K562 (cell line): Measurements from ENCODE around the gene LENEP. TPM values are rescaled to one million over a fixed set of nuclear protein-coding genes. Genes with fewer than 3 reads are reported as not detected.

Experiments used
- ETV6 ChIP-seq, 3 experiments: fragments of 150-350 bp in 1 of 3; sonication (generic) in 1 of 3; formaldehyde crosslinking in 1 of 3; IDR thresholded peaks; 2 replicates each; pipeline versions ENCODE4 v1.6.1 to v1.8.0; 2014 to 2022; ENCODE audit warnings: borderline replicate concordance in 2 of 3, low read depth in 2 of 3, antibody characterized with exemption in 1 of 3, low read length in 1 of 3, mild to moderate bottlenecking in 1 of 3, missing genetic modification reagents in 1 of 3
- HDAC2 ChIP-seq: fragments of 450-650 bp; IDR thresholded peaks from 2 replicates; pipeline ENCODE4 v1.6.1; 2016; ENCODE audit warnings: mild to moderate bottlenecking
- HINFP ChIP-seq: fragments of 450-650 bp; conservative IDR thresholded peaks from 2 replicates; pipeline ENCODE4 v1.6.1; 2016; ENCODE audit warnings: missing genetic modification characterization, low read depth, mild to moderate bottlenecking, control low read depth, missing compliant biosample characterization
- MAZ ChIP-seq, 2 experiments: fragments of 450-650 bp in 1 of 2; sonication (generic) in 1 of 2; formaldehyde crosslinking; IDR thresholded peaks in 1 of 2; conservative IDR thresholded peaks in 1 of 2; 2 replicates each; pipeline versions ENCODE4 v1.4.0 to v1.5.0; 2020; ENCODE audit warnings: mild to moderate bottlenecking in 1 of 2, missing genetic modification reagents in 1 of 2
- MED1 ChIP-seq: sonication (generic); formaldehyde crosslinking; IDR thresholded peaks from 2 replicates; pipeline ENCODE4 v1.8.1; 2023; ENCODE audit warnings: missing genetic modification reagents, borderline replicate concordance
- MTA3 ChIP-seq: fragments of 450-650 bp; formaldehyde crosslinking; IDR thresholded peaks from 2 replicates; pipeline ENCODE4 v1.6.1; 2017; ENCODE audit warnings: mild to moderate bottlenecking, borderline replicate concordance
- MXD1 ChIP-seq: fragments of 250-450 bp; sonication (Bioruptor Pico); IDR thresholded peaks from 2 replicates; pipeline ENCODE4 v1.8.0; 2021; ENCODE audit warnings: borderline replicate concordance, mild to moderate bottlenecking, moderate library complexity; ENCODE audit not compliant: poor library complexity, severe bottlenecking
- NFATC3 ChIP-seq: fragments of 450-650 bp; IDR thresholded peaks from 2 replicates; pipeline ENCODE4 v1.6.1; 2017; ENCODE audit warnings: mild to moderate bottlenecking
- PCBP1 ChIP-seq: fragments of 200-400 bp; formaldehyde crosslinking; IDR thresholded peaks from 2 replicates; pipeline ENCODE4 v1.6.1; 2018; ENCODE audit warnings: mild to moderate bottlenecking, low read depth, low read length; ENCODE audit not compliant: poor library complexity, severe bottlenecking
- RFX1 ChIP-seq: fragments of 450-650 bp; IDR thresholded peaks from 2 replicates; pipeline ENCODE4 v1.6.1; 2016; ENCODE audit warnings: mild to moderate bottlenecking, moderate library complexity
- SMAD3 ChIP-seq: fragments of 450-650 bp; formaldehyde crosslinking; conservative IDR thresholded peaks from 2 replicates; pipeline ENCODE4 v1.4.0; 2020; ENCODE audit warnings: mild to moderate bottlenecking
- SNRNP70 ChIP-seq: fragments of 200-400 bp; formaldehyde crosslinking; optimal IDR thresholded peaks from 2 replicates; pipeline ENCODE3; 2017; ENCODE audit warnings: low read depth, low read length
- U2AF1 ChIP-seq: fragments of 200-400 bp; formaldehyde crosslinking; optimal IDR thresholded peaks from 2 replicates; pipeline ENCODE3; 2017; ENCODE audit warnings: mild to moderate bottlenecking, low read depth, low read length, moderate library complexity
- ZNF124 ChIP-seq: sonication (generic); formaldehyde crosslinking; IDR thresholded peaks from 2 replicates; pipeline ENCODE4 v1.8.1; 2022; ENCODE audit warnings: missing genetic modification reagents
- ZNF224 ChIP-seq: sonication (generic); formaldehyde crosslinking; IDR thresholded peaks from 2 replicates; pipeline ENCODE4 v1.8.0; 2022; ENCODE audit warnings: mild to moderate bottlenecking, missing genetic modification reagents
- ZZZ3 ChIP-seq: fragments of 450-650 bp; IDR thresholded peaks from 2 replicates; pipeline ENCODE4 v1.6.1; 2016; ENCODE audit warnings: antibody characterized with exemption, mild to moderate bottlenecking, moderate library complexity
- polyA plus RNA-seq, 8 experiments: library from polyadenylated mRNA; depleted of rRNA in 4 of 8; stranded (reverse) in 5 of 8; unstranded in 3 of 8; fragments of >200 nt; fragmentation: Nextera tagmentation in 2 of 8; fragmentation: Illumina TruSeq in 1 of 8; extraction: Ambion mirVana in 2 of 8; extraction: Trizol in 1 of 8; gene quantifications; 2 replicates each; pipeline versions ENCODE4 v1.2.1 to v1.2.3, GENCODE V29; 2011 to 2014; ENCODE audit warnings: inconsistent platforms in 1 of 8, missing spikeins in 1 of 8
- total RNA-seq, 7 experiments: library from RNA; depleted of rRNA in 6 of 7; stranded (reverse); fragments of >200 nt in 6 of 7; fragmentation: Illumina TruSeq in 2 of 7; extraction: Trizol in 2 of 7; gene quantifications; 2 replicates each; pipeline versions ENCODE4 v1.2.1 to v1.2.3, GENCODE V29; 2011 to 2021; ENCODE audit warnings: low replicate concordance in 1 of 7
- TF ChIP-seq, protein P1 (sequence below): sonication (generic); formaldehyde crosslinking; IDR thresholded peaks from 2 replicates; pipeline ENCODE4 v1.8.0; 2022; ENCODE audit warnings: mild to moderate bottlenecking, low read depth, missing genetic modification reagents
- TF ChIP-seq, protein P2 (sequence below), 2 experiments: fragments of 450-650 bp; IDR thresholded peaks; 2 replicates each; pipeline ENCODE4 v1.6.1; 2016
- TF ChIP-seq, protein P3 (sequence below): fragments of 250-450 bp; sonication (Bioruptor Pico); IDR thresholded peaks from 2 replicates; pipeline ENCODE4 v1.8.0; 2022; ENCODE audit warnings: inconsistent platforms

LENEP gene
- total and polyA plus RNA-seq, 9 of the 15 experiments (the other 6 are each of a cell fraction or from before 2014, with no cell fraction given): 0.23 to 0.87 (median 0.67) TPM; not detected in 5

DNA sequence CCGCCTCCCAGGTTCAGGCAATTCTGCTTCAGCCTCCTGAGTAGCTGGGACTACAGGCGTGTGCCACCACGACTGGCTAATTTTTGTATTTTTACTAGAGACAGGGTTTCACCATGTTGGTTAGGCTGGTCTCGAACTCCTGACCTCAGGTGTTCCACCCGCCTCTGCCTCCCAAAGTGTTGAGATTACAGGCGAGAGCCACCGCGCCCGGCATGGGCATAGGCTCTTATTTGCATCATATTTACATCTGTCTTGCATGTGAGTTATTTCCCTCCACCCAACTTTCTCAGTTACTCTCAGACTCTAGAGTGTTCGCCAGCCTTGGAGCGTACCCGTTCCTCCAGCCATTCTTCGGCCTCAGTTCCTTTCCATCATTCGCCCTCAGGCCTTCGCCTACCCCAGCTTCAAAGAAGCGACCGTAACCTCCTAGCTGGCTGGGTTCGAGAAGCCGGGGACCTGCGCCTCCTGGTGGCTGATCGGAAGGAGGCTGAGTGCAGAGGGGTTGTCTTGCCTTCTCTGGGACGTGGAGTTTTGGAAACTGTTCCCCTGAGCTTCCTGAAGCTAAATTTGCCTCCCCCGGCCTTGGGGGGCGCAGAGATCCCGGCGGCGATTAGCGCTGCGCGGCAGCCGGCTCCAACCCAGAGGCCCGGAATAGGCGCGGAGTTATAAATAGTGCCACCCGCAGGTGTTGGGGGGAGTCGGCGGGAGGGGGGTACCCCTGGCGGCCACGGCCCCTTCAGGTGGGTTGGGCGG, 5.6 kb downstream of the LENEP start (continued):
- TF ChIP-seq HINFP (no peak), MAZ (CRISPR knock-in tag; conservative IDR thresholded peaks at IDR 0.05 in 1 of 2, IDR thresholded peaks at IDR 0.05 in 1 of 2) (peak; percentile 50 to 55; a peak in 3 of 4 replicates), U2AF1 (no peak), SNRNP70 (no peak), MTA3 (peak; percentile 21; the same call in 1 of the 2 replicates), ETV6 (IDR thresholded peaks at IDR 0.05; ENCODE audit: borderline replicate concordance in 1 of 2, low read depth in 2 of 2, low read length in 1 of 2) (no peak), ETV6 (CRISPR knock-in tag; IDR thresholded peaks at IDR 0.05; ENCODE audit: borderline replicate concordance) (no peak), RFX1 (no peak), ZNF124 (CRISPR knock-in tag) (no peak), SMAD3 (no peak), PCBP1 (no peak), HDAC2 (no peak), ZNF224 (no peak), NFATC3 (no peak), MED1 (CRISPR knock-in tag) (no peak), ZZZ3 (no peak), MXD1 (no peak)
- TF ChIP-seq, protein P1, sequence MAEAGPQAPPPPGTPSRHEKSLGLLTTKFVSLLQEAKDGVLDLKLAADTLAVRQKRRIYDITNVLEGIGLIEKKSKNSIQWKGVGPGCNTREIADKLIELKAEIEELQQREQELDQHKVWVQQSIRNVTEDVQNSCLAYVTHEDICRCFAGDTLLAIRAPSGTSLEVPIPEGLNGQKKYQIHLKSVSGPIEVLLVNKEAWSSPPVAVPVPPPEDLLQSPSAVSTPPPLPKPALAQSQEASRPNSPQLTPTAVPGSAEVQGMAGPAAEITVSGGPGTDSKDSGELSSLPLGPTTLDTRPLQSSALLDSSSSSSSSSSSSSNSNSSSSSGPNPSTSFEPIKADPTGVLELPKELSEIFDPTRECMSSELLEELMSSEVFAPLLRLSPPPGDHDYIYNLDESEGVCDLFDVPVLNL: no peak
- TF ChIP-seq, protein P2, sequence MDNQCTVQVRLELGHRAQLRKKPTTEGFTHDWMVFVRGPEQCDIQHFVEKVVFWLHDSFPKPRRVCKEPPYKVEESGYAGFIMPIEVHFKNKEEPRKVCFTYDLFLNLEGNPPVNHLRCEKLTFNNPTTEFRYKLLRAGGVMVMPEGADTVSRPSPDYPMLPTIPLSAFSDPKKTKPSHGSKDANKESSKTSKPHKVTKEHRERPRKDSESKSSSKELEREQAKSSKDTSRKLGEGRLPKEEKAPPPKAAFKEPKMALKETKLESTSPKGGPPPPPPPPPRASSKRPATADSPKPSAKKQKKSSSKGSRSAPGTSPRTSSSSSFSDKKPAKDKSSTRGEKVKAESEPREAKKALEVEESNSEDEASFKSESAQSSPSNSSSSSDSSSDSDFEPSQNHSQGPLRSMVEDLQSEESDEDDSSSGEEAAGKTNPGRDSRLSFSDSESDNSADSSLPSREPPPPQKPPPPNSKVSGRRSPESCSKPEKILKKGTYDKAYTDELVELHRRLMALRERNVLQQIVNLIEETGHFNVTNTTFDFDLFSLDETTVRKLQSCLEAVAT (IDR thresholded peaks at IDR 0.05): peak in 1 of 2 experiments; percentile 55; a peak in 1 of 4 replicates
- TF ChIP-seq, protein P3, sequence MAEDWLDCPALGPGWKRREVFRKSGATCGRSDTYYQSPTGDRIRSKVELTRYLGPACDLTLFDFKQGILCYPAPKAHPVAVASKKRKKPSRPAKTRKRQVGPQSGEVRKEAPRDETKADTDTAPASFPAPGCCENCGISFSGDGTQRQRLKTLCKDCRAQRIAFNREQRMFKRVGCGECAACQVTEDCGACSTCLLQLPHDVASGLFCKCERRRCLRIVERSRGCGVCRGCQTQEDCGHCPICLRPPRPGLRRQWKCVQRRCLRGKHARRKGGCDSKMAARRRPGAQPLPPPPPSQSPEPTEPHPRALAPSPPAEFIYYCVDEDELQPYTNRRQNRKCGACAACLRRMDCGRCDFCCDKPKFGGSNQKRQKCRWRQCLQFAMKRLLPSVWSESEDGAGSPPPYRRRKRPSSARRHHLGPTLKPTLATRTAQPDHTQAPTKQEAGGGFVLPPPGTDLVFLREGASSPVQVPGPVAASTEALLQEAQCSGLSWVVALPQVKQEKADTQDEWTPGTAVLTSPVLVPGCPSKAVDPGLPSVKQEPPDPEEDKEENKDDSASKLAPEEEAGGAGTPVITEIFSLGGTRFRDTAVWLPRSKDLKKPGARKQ (CRISPR knock-in tag): no peak
